Measurements from ENCODE around the gene GAL3ST1. TPM values are rescaled to one million over a fixed set of nuclear protein-coding genes. Genes with fewer than 3 reads are reported as not detected.
"Not testable (repeated sequence)": the region's sequence is repeated elsewhere in the genome, so short reads cannot be mapped to it uniquely, and the experiment has no call there.

The GAL3ST1 gene
- total RNA-seq (0.46 TPM in 1 of 2 replicates, not detected in the other), polyA plus RNA-seq (0.50 and 0.70 TPM in 2 replicates), polyA minus RNA-seq (0.26 and 0.78 TPM in 2 replicates)
- 0.49 TPM for total RNA-seq (2013)

- no peaks in the 10 kb centered on the region for H3K27me3 ChIP-seq (replicated peaks in 1 of 4; ENCODE audit: control extremely low read depth in 1 of 4, control insufficient read depth in 3 of 4, insufficient read depth in 4 of 4, low read length in 3 of 4)
- peaks cover 0 to 36% of the 10 kb centered on the region in 2 experiments for H3K36me3 ChIP-seq (replicated peaks in 1 of 2; ENCODE audit: control extremely low read depth in 1 of 2, control insufficient read depth in 1 of 2, extremely low read depth in 1 of 2, insufficient read depth in 2 of 2, low read length in 1 of 2)
- ATAC-seq (ENCODE audit: low read depth), result no peak
- H4K20me1 ChIP-seq (ENCODE audit: control insufficient read depth, insufficient read depth, low read length, poor library complexity, severe bottlenecking), result no peaks in the 10 kb centered on the region
- no peaks in the 10 kb centered on the region for H3K79me2 ChIP-seq (ENCODE audit: control insufficient read depth, insufficient read depth, low read length)
- no peak within 1 kb of the TSS for H3K4me3 Mint-ChIP-seq
- H3K4me1 ChIP-seq (ENCODE audit: control insufficient read depth in 2 of 2, insufficient read depth in 2 of 2, low read length in 2 of 2), result no peaks in the 10 kb centered on the region
- ChIA-PET POLR2A (no interaction called here), CTCF (no interaction called here)
- no peak within 1 kb of the TSS for H3K27ac ChIP-seq (ENCODE audit: low read length in 2 of 2)
- H3K4me1 Mint-ChIP-seq, result peaks cover 6% of the 10 kb centered on the region
- H3K27me3 Mint-ChIP-seq, result no peaks in the 10 kb centered on the region
- no peak within 1 kb of the TSS for H3K4me2 ChIP-seq (replicated peaks; ENCODE audit: low read depth, low read length, poor library complexity, severe bottlenecking)
- H3K9me3 ChIP-seq (ENCODE audit: control extremely low read depth in 1 of 3, control insufficient read depth in 2 of 3, insufficient read depth in 1 of 3, low read length in 2 of 3), result no peaks in the 10 kb centered on the region
- WGBS (ENCODE audit: insufficient coverage), result 26% methylated on average over 62 of the region's 75 CpGs
- H3K27ac Mint-ChIP-seq, result no peak within 1 kb of the TSS
- H2AFZ ChIP-seq (ENCODE audit: insufficient read depth, low read depth, low read length, poor library complexity, severe bottlenecking), result no peak within 1 kb of the TSS
- no peaks in the 10 kb centered on the region for H3K9me3 Mint-ChIP-seq (ENCODE audit: insufficient read depth)
- no peak for DNase-seq
- no peak within 1 kb of the TSS for H3K9ac ChIP-seq (ENCODE audit: low read length)
- TF ChIP-seq CTCF (IDR thresholded peaks at IDR 0.05) (no peak), EZH2 (IDR thresholded peaks at IDR 0.05; ENCODE audit: borderline replicate concordance, insufficient read depth, low read depth, low read length, poor library complexity, severe bottlenecking) (no peak)
- H3K4me3 ChIP-seq (ENCODE audit: control extremely low read depth in 1 of 5, extremely low read depth in 1 of 5, insufficient read depth in 1 of 5, low read depth in 2 of 5, low read length in 4 of 5), result no peak within 1 kb of the TSS
- intact Hi-C loops (cut with micrococcal nuclease), result no loop called here
Measured at GRCh38 chr22:30574095-30574981, at the start of gene GAL3ST1. Gene GAL3ST1 (minus strand): TSS chr22:30574665. CDS start chr22:30557392, 17,273 bp downstream.

GRCh38 chr22:30619909-30620308 lies 45.4 kb upstream of the GAL3ST1 start:
- H3K9me3 Mint-ChIP-seq (ENCODE audit: insufficient read depth), result not testable (repeated sequence)
- whole genome bisulfite sequencing (ENCODE audit: insufficient coverage), result 100% methylated on average over 2 of the region's 6 CpGs

More at GRCh38 chr22:30619909-30620308, 45.4 kb upstream of the GAL3ST1 start:
- intact Hi-C loops (cut with micrococcal nuclease); H3K4me1 ChIP-seq (ENCODE audit: control insufficient read depth in 2 of 2, insufficient read depth in 2 of 2, low read length in 2 of 2); H3K4me1 Mint-ChIP-seq; H3K36me3 ChIP-seq (replicated peaks in 1 of 2; ENCODE audit: control extremely low read depth in 1 of 2, control insufficient read depth in 1 of 2, extremely low read depth in 1 of 2, insufficient read depth in 2 of 2, low read length in 1 of 2); H2AFZ ChIP-seq (ENCODE audit: insufficient read depth, low read depth, low read length, poor library complexity, severe bottlenecking); H3K27ac ChIP-seq (ENCODE audit: low read length in 2 of 2); H3K9me3 ChIP-seq (ENCODE audit: control extremely low read depth in 1 of 3, control insufficient read depth in 2 of 3, insufficient read depth in 1 of 3, low read length in 2 of 3); DNase-seq; H4K20me1 ChIP-seq (ENCODE audit: control insufficient read depth, insufficient read depth, low read length, poor library complexity, severe bottlenecking); H3K79me2 ChIP-seq (ENCODE audit: control insufficient read depth, insufficient read depth, low read length); H3K27ac Mint-ChIP-seq; H3K4me3 ChIP-seq (ENCODE audit: control extremely low read depth in 1 of 5, extremely low read depth in 1 of 5, insufficient read depth in 1 of 5, low read depth in 2 of 5, low read length in 4 of 5); H3K27me3 ChIP-seq (replicated peaks in 1 of 4; ENCODE audit: control extremely low read depth in 1 of 4, control insufficient read depth in 3 of 4, insufficient read depth in 4 of 4, low read length in 3 of 4); POLR2A ChIA-PET; H3K4me2 ChIP-seq (replicated peaks; ENCODE audit: low read depth, low read length, poor library complexity, severe bottlenecking); H3K4me3 Mint-ChIP-seq; ATAC-seq (ENCODE audit: low read depth); H3K9ac ChIP-seq (ENCODE audit: low read length): not testable (repeated sequence)
- H3K27me3 Mint-ChIP-seq, result peaks cover 15% of the 10 kb centered on the region
- CTCF ChIA-PET, result interaction anchor here (1.5 kb wide), 1 partner anchor 14 kb away, joined by 6 read pairs; no protein-coding TSS in a partner anchor

All from B cell (primary cell).